ENCODE data around the gene RHNO1.

Gene RHNO1

DNA sequence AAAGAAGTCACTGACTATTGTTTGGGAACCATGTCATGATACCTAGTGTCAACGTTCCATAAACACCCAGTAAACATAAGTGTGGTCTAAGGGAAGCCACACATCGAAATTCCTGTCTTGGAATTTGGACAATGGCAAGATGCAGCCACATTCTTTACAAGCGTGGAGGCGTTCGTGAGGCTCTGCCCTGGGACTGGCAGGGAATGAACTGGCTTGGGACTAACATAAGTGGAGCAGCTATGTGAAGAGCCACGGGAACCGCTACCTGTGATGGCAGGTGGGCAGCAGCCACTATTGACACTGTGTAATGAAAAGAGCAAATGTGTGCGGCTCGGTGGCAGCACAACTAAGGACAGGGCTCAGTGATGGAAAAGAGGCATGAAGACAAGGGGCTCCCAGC, 32.2 kb upstream of the RHNO1 start:
- TF ChIP-seq CTCF (IDR thresholded peaks at IDR 0.05; ENCODE audit: low read depth, low read length, poor library complexity, severe bottlenecking) (no peak), EZH2phosphoT487 (IDR thresholded peaks at IDR 0.05; ENCODE audit: borderline replicate concordance, low read length) (no peak)
- H4K20me1 ChIP-seq (ENCODE audit: control insufficient read depth, insufficient read depth, low read depth, low read length) = no peaks in the 10 kb centered on the region
- no peaks in the 10 kb centered on the region for H3F3A ChIP-seq (ENCODE audit: control insufficient read depth, insufficient read depth)
- H3K9me2 ChIP-seq (replicated peaks; ENCODE audit: control insufficient read depth, low read length) = no peaks in the 10 kb centered on the region
- no peak overlapping the region for H3K4me2 ChIP-seq (ENCODE audit: low read length)
- H3K4me3 ChIP-seq (ENCODE audit: low read length) = no peak overlapping the region
- no peaks in the 10 kb centered on the region for H3K27me3 ChIP-seq (ENCODE audit: control insufficient read depth, low read length)
- no peaks in the 10 kb centered on the region for H3K4me1 ChIP-seq (ENCODE audit: control insufficient read depth, low read length)
- peaks cover 3% of the 10 kb centered on the region for H3K36me3 ChIP-seq (ENCODE audit: control insufficient read depth, low read length)
- no peaks in the 10 kb centered on the region for H3K79me2 ChIP-seq (ENCODE audit: control insufficient read depth, low read length)
- H3K27ac ChIP-seq (ENCODE audit: low read depth, low read length) = no peak overlapping the region
- no peaks in the 10 kb centered on the region for H3K9me3 ChIP-seq (ENCODE audit: control insufficient read depth, insufficient read depth, low read length)

GRCh38 chr12:2845280-2845679, 31.7 kb upstream of the RHNO1 start:
- no peak overlapping the region for H3K27ac ChIP-seq (ENCODE audit: low read depth, low read length)
- H3F3A ChIP-seq (ENCODE audit: control insufficient read depth, insufficient read depth) = no peaks in the 10 kb centered on the region
- no peaks in the 10 kb centered on the region for H3K4me1 ChIP-seq (ENCODE audit: control insufficient read depth, low read length)
- H3K4me2 ChIP-seq (ENCODE audit: low read length) = no peak overlapping the region
- TF ChIP-seq CTCF (IDR thresholded peaks at IDR 0.05; ENCODE audit: low read depth, low read length, poor library complexity, severe bottlenecking) (no peak), EZH2phosphoT487 (IDR thresholded peaks at IDR 0.05; ENCODE audit: borderline replicate concordance, low read length) (no peak)
- no peaks in the 10 kb centered on the region for H4K20me1 ChIP-seq (ENCODE audit: control insufficient read depth, insufficient read depth, low read depth, low read length)
- no peaks in the 10 kb centered on the region for H3K9me2 ChIP-seq (replicated peaks; ENCODE audit: control insufficient read depth, low read length)
- no peaks in the 10 kb centered on the region for H3K9me3 ChIP-seq (ENCODE audit: control insufficient read depth, insufficient read depth, low read length)
- H3K36me3 ChIP-seq (ENCODE audit: control insufficient read depth, low read length) = peaks cover 3% of the 10 kb centered on the region
- H3K27me3 ChIP-seq (ENCODE audit: control insufficient read depth, low read length) = no peaks in the 10 kb centered on the region
- H3K79me2 ChIP-seq (ENCODE audit: control insufficient read depth, low read length) = no peaks in the 10 kb centered on the region
- H3K4me3 ChIP-seq (ENCODE audit: low read length) = no peak overlapping the region

GRCh38 chr12:2851931-2852330, 25.1 kb upstream of the RHNO1 start:
- H3K36me3 ChIP-seq (ENCODE audit: control insufficient read depth, low read length) = no peaks in the 10 kb centered on the region
- H3K79me2 ChIP-seq (ENCODE audit: control insufficient read depth, low read length) = no peaks in the 10 kb centered on the region
- no peak overlapping the region for H3K27ac ChIP-seq (ENCODE audit: low read depth, low read length)
- TF ChIP-seq CTCF (IDR thresholded peaks at IDR 0.05; ENCODE audit: low read depth, low read length, poor library complexity, severe bottlenecking) = no peak
- no peak for TF ChIP-seq EZH2phosphoT487 (IDR thresholded peaks at IDR 0.05; ENCODE audit: borderline replicate concordance, low read length)
- no peak overlapping the region for H3K4me2 ChIP-seq (ENCODE audit: low read length)
- H3K4me3 ChIP-seq (ENCODE audit: low read length) = no peak overlapping the region
- H3K9me3 ChIP-seq (ENCODE audit: control insufficient read depth, insufficient read depth, low read length) = no peaks in the 10 kb centered on the region
- H4K20me1 ChIP-seq (ENCODE audit: control insufficient read depth, insufficient read depth, low read depth, low read length) = no peaks in the 10 kb centered on the region
- no peaks in the 10 kb centered on the region for H3K4me1 ChIP-seq (ENCODE audit: control insufficient read depth, low read length)
- no peaks in the 10 kb centered on the region for H3K27me3 ChIP-seq (ENCODE audit: control insufficient read depth, low read length)
- no peaks in the 10 kb centered on the region for H3K9me2 ChIP-seq (replicated peaks; ENCODE audit: control insufficient read depth, low read length)
- H3F3A ChIP-seq (ENCODE audit: control insufficient read depth, insufficient read depth) = 0 out of 2 replicates have a peak, but pooled peaks cover 2% of the 10 kb centered on the region
